GM12878 (cell line): Measurements from ENCODE around the gene CRKL. TPM values are rescaled to one million over a fixed set of nuclear protein-coding genes. Genes with fewer than 3 reads are reported as not detected.
A peak's percentile ranks its signal among the peaks of the same experiment; 100 is the strongest.

ENCODE experiments used
- ATAC-seq: fragments of 200-7000 bp; cut with Tn5 transposase; 3 replicates; pipeline ENCODE4 v1.9.1; 2020; ENCODE audit warnings: mild to moderate bottlenecking, moderate library complexity
- BruUV-seq: library from RNA; stranded (reverse); fragments of 400-500 nt; replicated peaks from 2 replicates; lab custom pipeline; 2021; lab: Mats Ljungman, UMichigan
- CTCF ChIA-PET: fragments of 300-600 bp; sonication (Branson Sonifier 250); formaldehyde crosslinking; extraction: SDS; loops from one replicate; lab custom pipeline; 2021; ENCODE audit warnings: inconsistent platforms; lab: Yijun Ruan, JAX
- POLR2A ChIA-PET: fragments of 350-600 bp; formaldehyde crosslinking; extraction: SDS; loops from one replicate; lab custom pipeline; 2021; ENCODE audit warnings: inconsistent platforms; lab: Charles Lee
- RAD21 ChIA-PET: fragments of 300-600 bp; sonication (Branson Sonifier 250); formaldehyde crosslinking; loops from one replicate; lab custom pipeline; 2023; ENCODE audit warnings: antibody characterized with exemption; ENCODE audit not compliant: unreplicated experiment; lab: Charles Lee
- SMC1A ChIA-PET: fragments of 300-600 bp; sonication (Branson Sonifier 250); formaldehyde crosslinking; loops from one replicate; lab custom pipeline; 2023; ENCODE audit not compliant: unreplicated experiment, uncharacterized antibody; lab: Charles Lee
- DNase-seq: peaks from one replicate; pipeline ENCODE4 v3.0.0-alpha.2; 2011; ENCODE audit warnings: low read depth, low spot score
- FAIRE-seq: peaks from 3 replicates; lab custom pipeline; 2011; peaks lifted over from hg19 to GRCh38; lab: Jason Lieb, UNC
- H2AFZ ChIP-seq: 2 replicates; pipeline ENCODE4 v1.6.0; 2011; ENCODE audit warnings: low read depth, low read length, control low read depth; ENCODE audit not compliant: control insufficient read depth
- H3K27ac ChIP-seq: 2 replicates; pipeline ENCODE4 v1.5.1; 2011; ENCODE audit warnings: control low read depth; ENCODE audit not compliant: control insufficient read depth, insufficient read depth
- H3K27me3 ChIP-seq, 2 experiments: replicated peaks in 1 of 2; 2 replicates each; pipeline versions ENCODE4 v1.6.0 to v1.6.1; 2011; ENCODE audit warnings: low read length in 1 of 2; ENCODE audit not compliant: control insufficient read depth in 2 of 2, insufficient read depth in 2 of 2
- H3K36me3 ChIP-seq, 2 experiments: 2 replicates each; pipeline ENCODE4 v1.5.1; 2011; ENCODE audit warnings: low read length in 1 of 2; ENCODE audit not compliant: control insufficient read depth in 2 of 2, insufficient read depth in 2 of 2
- H3K4me1 ChIP-seq: 2 replicates; pipeline ENCODE4 v1.6.1; 2011; ENCODE audit warnings: mild to moderate bottlenecking, low read length, moderate library complexity, mixed read lengths; ENCODE audit not compliant: control insufficient read depth, insufficient read depth
- H3K4me2 ChIP-seq: 2 replicates; pipeline ENCODE4 v1.6.0; 2011; ENCODE audit warnings: control low read depth; ENCODE audit not compliant: control insufficient read depth, insufficient read depth
- H3K4me3 ChIP-seq: fragments of 200-600 bp; sonication (generic); 2 replicates; pipeline ENCODE4 v1.5.1; 2016
- H3K79me2 ChIP-seq: 2 replicates; pipeline ENCODE4 v1.6.0; 2011; ENCODE audit warnings: low read length; ENCODE audit not compliant: control insufficient read depth, insufficient read depth
- H3K9ac ChIP-seq: 2 replicates; pipeline ENCODE4 v1.8.0; 2011; ENCODE audit warnings: low read length, control low read depth, mixed read lengths; ENCODE audit not compliant: control insufficient read depth, insufficient read depth
- H3K9me3 ChIP-seq: replicated peaks from 3 replicates; pipeline ENCODE4 v1.5.1; 2011; ENCODE audit warnings: mild to moderate bottlenecking, low read length; ENCODE audit not compliant: control insufficient read depth, insufficient read depth
- H4K20me1 ChIP-seq: 2 replicates; pipeline ENCODE4 v1.6.0; 2011; ENCODE audit not compliant: control insufficient read depth, insufficient read depth
- E4F1 ChIP-seq: fragments of 450-650 bp; IDR thresholded peaks from 2 replicates; pipeline ENCODE4 v1.6.1; 2018; ENCODE audit warnings: borderline replicate concordance, mild to moderate bottlenecking; ENCODE audit not compliant: partially characterized antibody
- EZH2 ChIP-seq: IDR thresholded peaks from 2 replicates; pipeline ENCODE4 v1.6.1; 2012; ENCODE audit warnings: low read depth, mild to moderate bottlenecking, control low read depth, inconsistent platforms, low read length, borderline replicate concordance; ENCODE audit not compliant: control insufficient read depth
- FOS ChIP-seq: IDR thresholded peaks from 3 replicates; pipeline ENCODE4 v1.6.1; 2011; ENCODE audit warnings: borderline replicate concordance; ENCODE audit not compliant: insufficient read length; ENCODE audit errors: extremely low read depth
- GABPA ChIP-seq: IDR thresholded peaks from 2 replicates; pipeline ENCODE4 v1.6.1; 2014; ENCODE audit warnings: antibody characterized with exemption, low read depth, mild to moderate bottlenecking, inconsistent platforms
- HDGF ChIP-seq: fragments of 450-650 bp; IDR thresholded peaks from 2 replicates; pipeline ENCODE4 v1.6.1; 2016; ENCODE audit warnings: antibody characterized with exemption
- IKZF2 ChIP-seq, 2 experiments: fragments of 450-650 bp; IDR thresholded peaks; 2 replicates each; pipeline ENCODE4 v1.6.1; 2017; ENCODE audit warnings: mild to moderate bottlenecking in 2 of 2, moderate library complexity in 2 of 2
- IRF3 ChIP-seq: fragments of 450-650 bp; IDR thresholded peaks from 2 replicates; pipeline ENCODE4 v1.6.1; 2014; ENCODE audit warnings: mild to moderate bottlenecking
- NFXL1 ChIP-seq: fragments of 450-650 bp; IDR thresholded peaks from 2 replicates; pipeline ENCODE4 v1.6.1; 2017; ENCODE audit warnings: antibody characterized with exemption, mild to moderate bottlenecking, borderline replicate concordance
- NFYB ChIP-seq: IDR thresholded peaks from 2 replicates; pipeline ENCODE4 v1.6.1; 2011; ENCODE audit warnings: low read depth, mild to moderate bottlenecking, low read length, improper control_type of control experiment, moderate library complexity; ENCODE audit not compliant: insufficient read depth
- PML ChIP-seq: IDR thresholded peaks from 2 replicates; pipeline ENCODE4 v1.6.1; 2012; ENCODE audit warnings: low read length, inconsistent platforms
- RBBP5 ChIP-seq: fragments of 200-600 bp; sonication (generic); conservative IDR thresholded peaks from 2 replicates; pipeline ENCODE4 v1.6.1; 2016
- USF1 ChIP-seq: IDR thresholded peaks from 2 replicates; pipeline ENCODE4 v1.6.1; 2011; ENCODE audit warnings: borderline replicate concordance, low read depth, mild to moderate bottlenecking, moderate library complexity, mixed read lengths, low read length; ENCODE audit not compliant: insufficient read depth; ENCODE audit errors: extremely low read length
- WGBS: methylation state at CpG from one replicate; pipeline ENCODE4 v1.1.6; 2016; ENCODE audit warnings: low lambda C conversion rate; ENCODE audit not compliant: insufficient replicate concordance, insufficient coverage; ENCODE audit errors: missing lambda C conversion rate; 5-methylcytosine and 5-hydroxymethylcytosine counted together
- in situ Hi-C: fragments of 300-500 bp; cut with MboI; formaldehyde crosslinking; loops from 9 replicates; pipeline ENCODE4 v1.14.3; 2018; ENCODE audit warnings: mixed read lengths
- intact Hi-C: fragments of 100-400 bp; cut with micrococcal nuclease; formaldehyde crosslinking; loops from one replicate; pipeline ENCODE4 v1.14.2; 2022; ENCODE audit not compliant: unreplicated experiment
- polyA plus RNA-seq, 11 experiments: library from polyadenylated mRNA; depleted of rRNA in 4 of 11; unstranded in 6 of 11; stranded (reverse) in 5 of 11; fragments of >200 nt; fragmentation: Nextera tagmentation in 4 of 11; fragmentation: Illumina TruSeq in 1 of 11; extraction: Ambion mirVana in 4 of 11; extraction: Trizol in 1 of 11; gene quantifications; 1 replicate in 1 of 11; 2 replicates in 10 of 11; pipeline versions ENCODE4 v1.2.1 to v1.2.3, GENCODE V29; 2011 to 2016; ENCODE audit warnings: inconsistent platforms in 2 of 11, missing spikeins in 2 of 11, low read depth in 1 of 11
- total RNA-seq, 4 experiments: library from RNA; depleted of rRNA in 3 of 4; stranded (reverse); fragments of >200 nt in 3 of 4; fragmentation: Illumina TruSeq in 1 of 4; extraction: Trizol in 1 of 4; gene quantifications; 2 replicates each; pipeline versions ENCODE4 v1.2.1 to v1.2.3, GENCODE V29; 2013 to 2021

CRKL gene
- total and polyA plus RNA-seq, 10 of the 15 experiments (the other 5 are each of a cell fraction or from before 2014, with no cell fraction given), result 12.6 to 61.2 (median 32.7) TPM

GRCh38 chr22:20978419-20978818 lies 61.2 kb downstream of the CRKL start (continued):
- TF ChIP-seq GABPA, result no peak
- TF ChIP-seq PML, result no peak
- TF ChIP-seq NFXL1, result no peak
- no peak for TF ChIP-seq EZH2
- TF ChIP-seq RBBP5, result no peak
- TF ChIP-seq NFYB, result no peak
- TF ChIP-seq HDGF, result no peak
- no peak for TF ChIP-seq FOS
- TF ChIP-seq, all 136 proteins: peak for 0

- no peaks in the 10 kb centered on the region for H4K20me1 ChIP-seq
- WGBS, result 42% methylated on average over 39 of the region's 39 CpGs
- peaks cover 16% of the 10 kb centered on the region for H3K79me2 ChIP-seq
- no TSS peak for BruUV-seq
- ChIA-PET SMC1A (interaction anchor here (1.9 kb wide), 1 partner anchor 23 kb away, joined by 4 read pairs; no protein-coding TSS in a partner anchor), POLR2A (no interaction called here), RAD21 (no interaction called here), CTCF (no interaction called here)
- peaks cover 10% of the 10 kb centered on the region; the same call in 1 of the 2 replicates for H3K4me1 ChIP-seq
- no peak for DNase-seq
- TF ChIP-seq IKZF2 (IDR thresholded peaks at IDR 0.05), result no peak
- peak; percentile 48 for TF ChIP-seq USF1
- TF ChIP-seq E4F1, result no peak
- no peak for TF ChIP-seq IRF3
- no peak overlapping the region for H3K4me2 ChIP-seq
- intact Hi-C loops, result no loop called here
- no peak for ATAC-seq
- H3K27me3 ChIP-seq, result no peaks in the 10 kb centered on the region
- H3K9ac ChIP-seq, result no peak overlapping the region
- in situ Hi-C loops, result no loop called here
- no peaks in the 10 kb centered on the region for H3K36me3 ChIP-seq
- peaks cover 6% of the 10 kb centered on the region; the same call in 2 of the 3 replicates for H3K9me3 ChIP-seq
- FAIRE-seq, result no peak
- H2AFZ ChIP-seq, result no peak overlapping the region; the same call in 1 of the 2 replicates
- H3K4me3 ChIP-seq, result no peak overlapping the region
- H3K27ac ChIP-seq, result no peak overlapping the region
Measured at GRCh38 chr22:20979243-20979809, 62.1 kb downstream of the CRKL start.
